ENCODE data around the gene TMUB1.

DNA sequence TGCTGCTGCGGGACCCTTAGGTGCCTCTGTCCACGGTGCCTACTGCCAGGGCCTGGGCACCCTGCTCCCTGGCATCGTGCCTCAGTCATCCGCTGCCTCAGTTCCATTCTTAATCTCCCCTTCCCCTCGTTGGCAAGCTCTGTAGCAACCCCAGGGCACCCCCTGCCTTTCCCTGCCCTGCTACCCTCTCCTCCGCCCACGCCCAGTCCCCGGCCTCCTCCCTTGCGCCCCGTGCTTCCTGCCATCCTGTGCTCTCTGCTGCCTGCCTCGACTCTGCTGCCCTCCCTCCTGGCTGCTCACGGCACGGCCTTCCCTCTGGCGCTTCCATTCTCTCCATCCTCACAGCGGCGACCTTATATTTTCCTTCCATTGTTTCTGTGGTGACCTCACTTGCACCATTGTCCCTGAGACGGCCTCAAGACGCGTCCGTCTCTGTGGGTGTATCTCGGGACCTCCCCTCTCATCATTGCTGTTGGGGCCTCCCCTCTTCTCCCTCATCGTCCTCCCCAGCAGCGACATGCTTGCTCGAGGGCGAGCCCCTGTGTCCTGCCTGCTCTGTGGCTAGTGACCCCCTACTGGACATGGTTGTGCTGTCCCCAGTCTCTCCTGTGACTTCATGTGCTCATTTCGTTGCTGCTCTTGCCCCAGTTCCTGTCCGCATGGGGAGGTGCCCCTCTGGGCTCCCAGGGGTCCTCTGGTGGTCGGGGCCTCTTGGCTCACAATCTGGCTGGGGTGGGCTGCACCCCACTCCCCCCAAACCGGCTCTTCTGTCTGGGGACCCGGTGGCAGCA lies 38.3 kb upstream of the TMUB1 start:
- no peak for TF ChIP-seq POLR2AphosphoS5 (IDR thresholded peaks at IDR 0.05)
- TF ChIP-seq CTCF (IDR thresholded peaks at IDR 0.05), result no peak
- TF ChIP-seq POLR2A (IDR thresholded peaks at IDR 0.05), result no peak
- no peak for TF ChIP-seq EP300 (IDR thresholded peaks at IDR 0.05)

Data from gastroesophageal sphincter (tissue), 3 donors.